ENCODE data around the gene GARNL3. TPM values are rescaled to one million over a fixed set of nuclear protein-coding genes. Genes with fewer than 3 reads are reported as not detected.
A peak's percentile ranks its signal among the peaks of the same experiment; 100 is the strongest.

Gene GARNL3
- total and polyA plus RNA-seq, 2 of the 13 experiments (the other 11 are each of a cell fraction or from before 2014, with no cell fraction given), result 3.9 to 11.0 TPM

DNA sequence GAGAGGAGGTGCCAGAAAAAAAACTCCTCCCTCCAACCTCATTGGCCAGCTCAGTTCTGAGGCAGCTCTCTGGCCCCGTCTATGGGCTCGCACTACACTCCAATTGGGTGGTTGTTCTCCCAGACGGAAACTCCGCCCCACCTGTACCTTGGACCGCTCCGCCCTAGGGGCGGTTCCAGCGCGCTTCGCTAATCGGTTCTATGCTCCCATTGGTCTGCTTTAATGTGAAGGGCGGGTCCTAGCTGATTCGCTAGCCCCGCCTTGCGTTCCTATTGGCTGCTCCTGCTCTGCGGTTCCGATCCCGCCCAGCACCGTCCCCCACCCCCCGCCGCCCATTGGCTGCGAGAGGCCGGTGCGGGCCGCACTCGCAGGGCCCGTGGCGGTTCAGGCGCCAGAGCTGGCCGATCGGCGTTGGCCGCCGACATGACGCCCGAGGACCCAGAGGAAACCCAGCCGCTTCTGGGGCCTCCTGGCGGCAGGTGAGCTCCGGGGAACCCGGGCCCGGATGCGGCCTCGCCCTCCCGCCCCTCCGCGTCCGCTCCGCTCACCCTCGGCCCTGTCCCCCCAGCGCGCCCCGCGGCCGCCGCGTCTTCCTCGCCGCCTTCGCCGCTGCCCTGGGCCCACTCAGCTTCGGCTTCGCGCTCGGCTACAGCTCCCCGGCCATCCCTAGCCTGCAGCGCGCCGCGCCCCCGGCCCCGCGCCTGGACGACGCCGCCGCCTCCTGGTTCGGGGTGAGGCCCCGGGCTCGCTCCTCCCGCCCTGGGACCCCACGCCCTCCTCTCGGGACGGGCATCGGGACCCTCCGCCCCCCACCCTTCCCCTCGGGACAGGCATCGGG, 132.5 kb downstream of the GARNL3 start, which contains the start of gene SLC2A8:
Gene SLC2A8, plus strand, starts transcription at position 362 of the 838 bp plus-strand sequence. Its CDS starts 62 bp downstream, at position 424.
- POLR2A ChIA-PET, result interaction anchor here (0.7 to 5.4 kb wide), 35 partner anchors 8 to 670 kb away, joined by 3 to 159 read pairs (median 5); partner anchors contain the start of genes LRSAM1, NAIF1, RPL12 and ZNF79
- intact Hi-C loops (cut with micrococcal nuclease; ENCODE audit: unreplicated experiment), result loop anchor here (1.0 to 10.0 kb wide), 3 partner anchors 9 to 90 kb away; no protein-coding TSS in a partner anchor
- in situ Hi-C loops (cut with HindIII; ENCODE audit: extremely low pct_ligation_motif_present, low pct_unique_long_range_greater_than_20kb), result loop anchor here (5.0 kb wide), 2 partner anchors 35 to 185 kb away; no protein-coding TSS in a partner anchor
- CTCF ChIA-PET (ENCODE audit: low intra/inter-chr PET ratio, low total read pairs), result interaction anchor here (1.9 to 2.6 kb wide), 3 partner anchors 13 to 86 kb away, joined by 5 to 32 read pairs (median 10); no protein-coding TSS in a partner anchor
- peaks cover 27% of the 10 kb centered on the region for H3K79me2 ChIP-seq (ENCODE audit: insufficient read depth, low read length)
- H3K4me3 ChIP-seq (replicated peaks in 1 of 3; ENCODE audit: insufficient read depth in 1 of 3, low read depth in 2 of 3, low read length in 3 of 3), result peak within 1 kb of the TSS; percentile 86 to 96 (median 88)
- FAIRE-seq (peak; percentile 100), DNase-seq (ENCODE audit: low spot score) (peak; percentile 99), ATAC-seq (peak; percentile 83)
- H3K9ac ChIP-seq (ENCODE audit: insufficient read depth, low read depth, low read length), result peak within 1 kb of the TSS; percentile 90
- no TSS peak for BruUV-seq (replicated peaks)
- WGBS (ENCODE audit: low lambda C conversion rate), result 0% methylated on average over 19 of the region's 87 CpGs
- peak within 1 kb of the TSS; percentile 89 for H3K27ac ChIP-seq (ENCODE audit: extremely low read length, insufficient read depth, low read length)
- peaks cover 11 to 21% of the 10 kb centered on the region in 2 experiments; a peak in 4 of 5 replicates for H3K36me3 ChIP-seq (replicated peaks in 1 of 2; ENCODE audit: control insufficient read depth in 1 of 2, insufficient read depth in 2 of 2, low read length in 2 of 2)
- peaks cover 10% of the 10 kb centered on the region; the same call in 1 of the 2 replicates for H4K20me1 ChIP-seq (ENCODE audit: insufficient read depth, low read length)
- H2AFZ ChIP-seq (ENCODE audit: low read length), result no peak within 1 kb of the TSS
- no peaks in the 10 kb centered on the region for H3K27me3 ChIP-seq (ENCODE audit: control insufficient read depth in 1 of 2, insufficient read depth in 2 of 2, low read length in 2 of 2)
- H3K4me1 ChIP-seq (ENCODE audit: insufficient read depth, low read length), result peaks cover 72% of the 10 kb centered on the region
- H3K9me3 ChIP-seq (ENCODE audit: low read length), result no peaks in the 10 kb centered on the region
- peak within 1 kb of the TSS; percentile 97 for H3K4me2 ChIP-seq (ENCODE audit: low read depth, low read length)
- TF ChIP-seq ZBTB14 (CRISPR knock-in tag; IDR thresholded peaks at IDR 0.05) (no peak), ZIK1 (CRISPR knock-in tag; IDR thresholded peaks at IDR 0.05; ENCODE audit: borderline replicate concordance, low read depth) (peak; percentile 69; the same call in 1 of the 2 replicates), KMT2B (CRISPR knock-in tag; IDR thresholded peaks at IDR 0.05) (no peak; the same call in 1 of the 2 replicates), EED (CRISPR knock-in tag; IDR thresholded peaks at IDR 0.05) (no peak), SMARCC2 (IDR thresholded peaks at IDR 0.05) (no peak), TFAP4 (IDR thresholded peaks at IDR 0.05; ENCODE audit: borderline replicate concordance, low read depth) (no peak; the same call in 1 of the 2 replicates), ZNF30 (CRISPR knock-in tag; IDR thresholded peaks at IDR 0.05) (no peak), ZNF232 (CRISPR knock-in tag; IDR thresholded peaks at IDR 0.05; ENCODE audit: borderline replicate concordance) (0 out of 2 replicates have a peak, but pooled peaks have one; percentile 41), ATF1 (CRISPR knock-in tag; IDR thresholded peaks at IDR 0.05) (0 out of 2 replicates have a peak, but pooled peaks have one; percentile 20), ZNF337 (CRISPR knock-in tag; IDR thresholded peaks at IDR 0.05; ENCODE audit: borderline replicate concordance, low read depth) (no peak), ZNF839 (CRISPR knock-in tag; IDR thresholded peaks at IDR 0.05; ENCODE audit: borderline replicate concordance) (no peak), ZSCAN12 (CRISPR knock-in tag; IDR thresholded peaks at IDR 0.05) (0 out of 2 replicates have a peak, but pooled peaks have one; percentile 78), TIGD3 (CRISPR knock-in tag; IDR thresholded peaks at IDR 0.05; ENCODE audit: borderline replicate concordance) (no peak), ZMYM3 (CRISPR knock-in tag; IDR thresholded peaks at IDR 0.05) (no peak), PBX2 (CRISPR knock-in tag; IDR thresholded peaks at IDR 0.05) (no peak), ZNF552 (CRISPR knock-in tag; IDR thresholded peaks at IDR 0.05; ENCODE audit: borderline replicate concordance) (no peak)
- TF ChIP-seq, protein P1, sequence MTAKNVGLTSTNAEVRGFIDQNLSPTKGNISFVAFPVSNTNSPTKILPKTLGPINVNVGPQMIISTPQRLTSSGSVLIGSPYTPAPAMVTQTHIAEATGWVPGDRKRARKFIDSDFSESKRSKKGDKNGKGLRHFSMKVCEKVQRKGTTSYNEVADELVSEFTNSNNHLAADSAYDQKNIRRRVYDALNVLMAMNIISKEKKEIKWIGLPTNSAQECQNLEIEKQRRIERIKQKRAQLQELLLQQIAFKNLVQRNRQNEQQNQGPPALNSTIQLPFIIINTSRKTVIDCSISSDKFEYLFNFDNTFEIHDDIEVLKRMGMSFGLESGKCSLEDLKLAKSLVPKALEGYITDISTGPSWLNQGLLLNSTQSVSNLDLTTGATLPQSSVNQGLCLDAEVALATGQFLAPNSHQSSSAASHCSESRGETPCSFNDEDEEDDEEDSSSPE (CRISPR knock-in tag; IDR thresholded peaks at IDR 0.05), result no peak; the same call in 1 of the 2 replicates
